Neural cell (in vitro differentiated cells): ENCODE results near the gene CHST11. TPM values are rescaled to one million over a fixed set of nuclear protein-coding genes. Genes with fewer than 3 reads are reported as not detected.

Experiments
- H2AFZ ChIP-seq: fragments of 200-600, 300-800 bp; sonication (generic), shearing (Covaris generic); 2 replicates; pipeline ENCODE4 v1.6.0; 2014; ENCODE audit warnings: low read depth, mild to moderate bottlenecking, antibody characterized with exemption, low read length, moderate library complexity
- H3F3A ChIP-seq: fragments of 200-600 bp; shearing (Covaris generic); 2 replicates; pipeline ENCODE4 v1.6.1; 2016; ENCODE audit warnings: mild to moderate bottlenecking, moderate library complexity, mixed read lengths, antibody characterized with exemption, low read length; ENCODE audit not compliant: insufficient read depth, poor library complexity, severe bottlenecking
- H3K27ac ChIP-seq: fragments of 200-600, 300-800 bp; sonication (generic), shearing (Covaris generic); 2 replicates; pipeline ENCODE4 v1.5.1; 2014; ENCODE audit warnings: mild to moderate bottlenecking, low read length, moderate library complexity
- H3K27me3 ChIP-seq: fragments of 300-800, 200-600 bp; sonication (generic), shearing (Covaris generic); 2 replicates; pipeline ENCODE4 v1.6.0; 2014; ENCODE audit warnings: mild to moderate bottlenecking, low read depth, low read length, moderate library complexity; ENCODE audit not compliant: insufficient read depth
- H3K36me3 ChIP-seq: fragments of 300-800, 200-600 bp; sonication (generic), shearing (Covaris generic); 2 replicates; pipeline ENCODE4 v1.5.1; 2014; ENCODE audit warnings: mild to moderate bottlenecking, antibody characterized with exemption, low read length, moderate library complexity; ENCODE audit not compliant: insufficient read depth
- H3K4me2 ChIP-seq: fragments of 300-800, 200-600 bp; sonication (generic), shearing (Covaris generic); 2 replicates; pipeline ENCODE4 v1.6.0; 2014; ENCODE audit warnings: mild to moderate bottlenecking, low read length
- H3K4me3 ChIP-seq: fragments of 300-800, 200-600 bp; sonication (generic), shearing (Covaris generic); 2 replicates; pipeline ENCODE4 v1.5.1; 2014; ENCODE audit warnings: mild to moderate bottlenecking, low read length, moderate library complexity
- H3K79me2 ChIP-seq: fragments of 200-600 bp; shearing (Covaris generic); replicated peaks from 2 replicates; pipeline ENCODE4 v1.6.0; 2014; ENCODE audit warnings: mild to moderate bottlenecking, low read length, moderate library complexity; ENCODE audit not compliant: insufficient read depth
- H3K9ac ChIP-seq: fragments of 300-800, 200-600 bp; sonication (generic), shearing (Covaris generic); 2 replicates; pipeline ENCODE4 v1.6.1; 2016; ENCODE audit warnings: mild to moderate bottlenecking, low read length, mixed read lengths
- H3K9me2 ChIP-seq: fragments of 200-600 bp; shearing (Covaris generic); 2 replicates; pipeline ENCODE4 v1.6.1; 2016; ENCODE audit warnings: mild to moderate bottlenecking, low read length, mixed read lengths; ENCODE audit not compliant: insufficient read depth
- H3K9me3 ChIP-seq: fragments of 200-600, 300-800 bp; sonication (generic), shearing (Covaris generic); 2 replicates; pipeline ENCODE4 v1.6.1; 2016; ENCODE audit warnings: mild to moderate bottlenecking, mixed run types, low read length, moderate library complexity, mixed read lengths
- H4K20me1 ChIP-seq: fragments of 200-600 bp; shearing (Covaris generic); 2 replicates; pipeline ENCODE4 v1.6.1; 2016; ENCODE audit warnings: mild to moderate bottlenecking, mixed run types; ENCODE audit not compliant: insufficient read depth
- EP300 ChIP-seq: fragments of 450-650 bp; conservative IDR thresholded peaks from 2 replicates; pipeline ENCODE4 v1.6.1; 2014; ENCODE audit warnings: antibody characterized with exemption, mild to moderate bottlenecking, moderate library complexity; ENCODE audit not compliant: poor library complexity, severe bottlenecking
- EZH2 ChIP-seq: fragments of 200-600, 300-800 bp; shearing (Covaris generic), sonication (generic); IDR thresholded peaks from 2 replicates; pipeline ENCODE4 v1.6.1; 2014; ENCODE audit warnings: antibody characterized with exemption, low read length, borderline replicate concordance, mild to moderate bottlenecking; ENCODE audit not compliant: insufficient read depth, poor library complexity, severe bottlenecking
- MXI1 ChIP-seq: fragments of 450-650 bp; conservative IDR thresholded peaks from 2 replicates; pipeline ENCODE4 v1.6.1; 2014; ENCODE audit warnings: antibody characterized with exemption, mild to moderate bottlenecking; ENCODE audit not compliant: poor library complexity, severe bottlenecking
- POLR2AphosphoS5 ChIP-seq: IDR thresholded peaks from 2 replicates; pipeline ENCODE4 v1.6.1; 2012
- RAD21 ChIP-seq: fragments of 450-650 bp; conservative IDR thresholded peaks from 2 replicates; pipeline ENCODE4 v1.6.1; 2014; ENCODE audit warnings: antibody characterized with exemption, mild to moderate bottlenecking, moderate library complexity
- SMC3 ChIP-seq: fragments of 450-650 bp; conservative IDR thresholded peaks from 2 replicates; pipeline ENCODE4 v1.6.1; 2014; ENCODE audit warnings: antibody characterized with exemption, mild to moderate bottlenecking, moderate library complexity; ENCODE audit not compliant: poor library complexity
- TAF1 ChIP-seq: IDR thresholded peaks from 2 replicates; pipeline ENCODE4 v1.6.1; 2012; ENCODE audit warnings: low read depth
- polyA plus RNA-seq: library from polyadenylated mRNA; depleted of rRNA; stranded (reverse); fragments of >200 nt; gene quantifications from 2 replicates; pipeline ENCODE4 v1.2.3, GENCODE V29; 2014
- TF ChIP-seq, protein P1 (sequence below): fragments of 450-650 bp; IDR thresholded peaks from 2 replicates; pipeline ENCODE4 v1.5.1; 2014; ENCODE audit warnings: antibody characterized with exemption, mild to moderate bottlenecking, moderate library complexity; ENCODE audit not compliant: poor library complexity, severe bottlenecking
- TF ChIP-seq, protein P2 (sequence below): IDR thresholded peaks from 2 replicates; pipeline ENCODE4 v1.6.1; 2012; ENCODE audit warnings: borderline replicate concordance

Gene CHST11
- polyA plus RNA-seq, 1 donor from 2014 or later: 15.0 TPM

DNA sequence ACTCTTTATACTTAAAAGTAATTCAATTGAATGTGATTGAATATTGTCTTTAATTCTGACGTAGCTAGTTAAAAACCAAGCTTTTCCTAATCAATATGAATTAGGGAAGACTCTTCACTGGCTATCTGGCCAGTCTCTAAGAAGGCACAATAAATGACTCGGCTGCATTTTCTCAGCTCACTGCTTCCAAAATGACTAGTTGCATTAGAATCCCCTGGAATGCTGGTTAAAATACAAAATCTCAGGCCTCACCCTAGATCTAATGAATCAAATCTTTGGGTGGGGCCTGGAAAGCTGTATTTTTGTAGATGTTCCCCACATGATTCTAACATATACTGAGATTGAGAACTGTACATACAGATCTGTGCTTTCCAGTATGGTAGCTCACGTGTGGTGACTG lies 242.1 kb downstream of the CHST11 start:
- H2AFZ ChIP-seq: no peak overlapping the region
- H3K4me2 ChIP-seq: no peak overlapping the region
- H3K4me3 ChIP-seq: no peak overlapping the region
- no peaks in the 10 kb centered on the region for H3K79me2 ChIP-seq
- H3K36me3 ChIP-seq: no peaks in the 10 kb centered on the region
- H3K9me3 ChIP-seq: no peaks in the 10 kb centered on the region
- TF ChIP-seq, protein P1, sequence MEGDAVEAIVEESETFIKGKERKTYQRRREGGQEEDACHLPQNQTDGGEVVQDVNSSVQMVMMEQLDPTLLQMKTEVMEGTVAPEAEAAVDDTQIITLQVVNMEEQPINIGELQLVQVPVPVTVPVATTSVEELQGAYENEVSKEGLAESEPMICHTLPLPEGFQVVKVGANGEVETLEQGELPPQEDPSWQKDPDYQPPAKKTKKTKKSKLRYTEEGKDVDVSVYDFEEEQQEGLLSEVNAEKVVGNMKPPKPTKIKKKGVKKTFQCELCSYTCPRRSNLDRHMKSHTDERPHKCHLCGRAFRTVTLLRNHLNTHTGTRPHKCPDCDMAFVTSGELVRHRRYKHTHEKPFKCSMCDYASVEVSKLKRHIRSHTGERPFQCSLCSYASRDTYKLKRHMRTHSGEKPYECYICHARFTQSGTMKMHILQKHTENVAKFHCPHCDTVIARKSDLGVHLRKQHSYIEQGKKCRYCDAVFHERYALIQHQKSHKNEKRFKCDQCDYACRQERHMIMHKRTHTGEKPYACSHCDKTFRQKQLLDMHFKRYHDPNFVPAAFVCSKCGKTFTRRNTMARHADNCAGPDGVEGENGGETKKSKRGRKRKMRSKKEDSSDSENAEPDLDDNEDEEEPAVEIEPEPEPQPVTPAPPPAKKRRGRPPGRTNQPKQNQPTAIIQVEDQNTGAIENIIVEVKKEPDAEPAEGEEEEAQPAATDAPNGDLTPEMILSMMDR: no peak
- TF ChIP-seq POLR2AphosphoS5: no peak
- TF ChIP-seq EZH2: no peak
- TF ChIP-seq RAD21: no peak
- no peak for TF ChIP-seq MXI1
- TF ChIP-seq, protein P2, sequence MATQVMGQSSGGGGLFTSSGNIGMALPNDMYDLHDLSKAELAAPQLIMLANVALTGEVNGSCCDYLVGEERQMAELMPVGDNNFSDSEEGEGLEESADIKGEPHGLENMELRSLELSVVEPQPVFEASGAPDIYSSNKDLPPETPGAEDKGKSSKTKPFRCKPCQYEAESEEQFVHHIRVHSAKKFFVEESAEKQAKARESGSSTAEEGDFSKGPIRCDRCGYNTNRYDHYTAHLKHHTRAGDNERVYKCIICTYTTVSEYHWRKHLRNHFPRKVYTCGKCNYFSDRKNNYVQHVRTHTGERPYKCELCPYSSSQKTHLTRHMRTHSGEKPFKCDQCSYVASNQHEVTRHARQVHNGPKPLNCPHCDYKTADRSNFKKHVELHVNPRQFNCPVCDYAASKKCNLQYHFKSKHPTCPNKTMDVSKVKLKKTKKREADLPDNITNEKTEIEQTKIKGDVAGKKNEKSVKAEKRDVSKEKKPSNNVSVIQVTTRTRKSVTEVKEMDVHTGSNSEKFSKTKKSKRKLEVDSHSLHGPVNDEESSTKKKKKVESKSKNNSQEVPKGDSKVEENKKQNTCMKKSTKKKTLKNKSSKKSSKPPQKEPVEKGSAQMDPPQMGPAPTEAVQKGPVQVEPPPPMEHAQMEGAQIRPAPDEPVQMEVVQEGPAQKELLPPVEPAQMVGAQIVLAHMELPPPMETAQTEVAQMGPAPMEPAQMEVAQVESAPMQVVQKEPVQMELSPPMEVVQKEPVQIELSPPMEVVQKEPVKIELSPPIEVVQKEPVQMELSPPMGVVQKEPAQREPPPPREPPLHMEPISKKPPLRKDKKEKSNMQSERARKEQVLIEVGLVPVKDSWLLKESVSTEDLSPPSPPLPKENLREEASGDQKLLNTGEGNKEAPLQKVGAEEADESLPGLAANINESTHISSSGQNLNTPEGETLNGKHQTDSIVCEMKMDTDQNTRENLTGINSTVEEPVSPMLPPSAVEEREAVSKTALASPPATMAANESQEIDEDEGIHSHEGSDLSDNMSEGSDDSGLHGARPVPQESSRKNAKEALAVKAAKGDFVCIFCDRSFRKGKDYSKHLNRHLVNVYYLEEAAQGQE: no peak
- TF ChIP-seq SMC3: no peak
- no peak for TF ChIP-seq EP300
- TF ChIP-seq TAF1: no peak
- H3F3A ChIP-seq: no peaks in the 10 kb centered on the region
- H4K20me1 ChIP-seq: no peaks in the 10 kb centered on the region
- no peaks in the 10 kb centered on the region for H3K27me3 ChIP-seq
- no peak overlapping the region for H3K27ac ChIP-seq
- no peak overlapping the region for H3K9ac ChIP-seq
- no peaks in the 10 kb centered on the region for H3K9me2 ChIP-seq

DNA sequence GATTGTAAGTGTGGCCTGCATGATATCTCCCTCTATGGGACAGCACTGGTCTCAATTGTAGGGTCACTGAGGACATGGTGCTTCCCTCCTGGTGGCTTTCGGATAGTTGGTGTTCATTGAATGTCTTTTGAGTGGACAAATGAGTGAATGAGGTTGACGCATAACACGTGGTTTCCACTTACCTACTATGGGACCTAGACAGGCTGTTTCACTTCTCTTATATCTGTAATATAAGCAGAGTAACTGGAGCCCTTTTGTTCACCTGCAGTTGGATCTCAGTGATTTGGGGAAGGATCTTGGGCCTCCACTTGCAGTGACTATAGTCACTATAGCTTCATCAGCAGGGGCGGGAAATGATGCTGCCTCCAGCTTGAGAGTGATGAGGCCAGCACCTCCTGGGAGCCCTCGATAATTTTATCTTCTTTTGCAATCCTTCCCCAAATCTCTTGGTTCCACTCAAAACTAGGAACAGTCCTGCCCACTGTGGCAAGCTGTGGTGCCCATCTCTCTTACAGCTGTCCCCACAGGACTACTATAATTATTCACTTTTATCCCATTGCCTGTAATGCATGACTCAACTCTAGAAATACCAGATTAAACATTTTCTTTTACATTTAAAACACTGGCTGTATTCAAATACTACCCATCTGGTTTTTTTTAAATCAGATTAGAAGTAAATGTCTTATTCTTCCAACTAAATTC lies 242.9 kb downstream of the CHST11 start:
- H3F3A ChIP-seq: no peaks in the 10 kb centered on the region
- no peak overlapping the region for H2AFZ ChIP-seq
- H3K27me3 ChIP-seq: no peaks in the 10 kb centered on the region
- H3K27ac ChIP-seq: no peak overlapping the region
- no peaks in the 10 kb centered on the region for H4K20me1 ChIP-seq
- TF ChIP-seq RAD21: no peak
- no peak for TF ChIP-seq EZH2
- no peak for TF ChIP-seq POLR2AphosphoS5
- TF ChIP-seq SMC3: no peak
- TF ChIP-seq MXI1: no peak
- TF ChIP-seq, protein P2: no peak
- TF ChIP-seq EP300: no peak
- TF ChIP-seq TAF1: no peak
- TF ChIP-seq, protein P1: no peak
- no peaks in the 10 kb centered on the region for H3K36me3 ChIP-seq
- H3K79me2 ChIP-seq: no peaks in the 10 kb centered on the region
- no peaks in the 10 kb centered on the region for H3K9me2 ChIP-seq
- H3K9ac ChIP-seq: no peak overlapping the region
- no peak overlapping the region for H3K4me3 ChIP-seq
- no peak overlapping the region for H3K4me2 ChIP-seq
- H3K9me3 ChIP-seq: no peaks in the 10 kb centered on the region
